HUES64 (cell line): Measurements from ENCODE around the gene LHB.
A peak's percentile ranks its signal among the peaks of the same experiment; 100 is the strongest.

Experiments used
- H3K27ac ChIP-seq: 2 replicates; pipeline ENCODE4 v1.7.0; 2013; ENCODE audit warnings: low read depth, low read length, inconsistent platforms
- H3K27me3 ChIP-seq: 2 replicates; pipeline ENCODE4 v1.6.1; 2013; ENCODE audit warnings: mild to moderate bottlenecking, low read length; ENCODE audit not compliant: insufficient read depth
- H3K36me3 ChIP-seq: 2 replicates; pipeline ENCODE4 v1.6.1; 2013; ENCODE audit warnings: mild to moderate bottlenecking, low read length; ENCODE audit not compliant: insufficient read depth
- H3K4me1 ChIP-seq: 2 replicates; pipeline ENCODE4 v1.6.1; 2013; ENCODE audit warnings: mild to moderate bottlenecking, low read length, moderate library complexity; ENCODE audit not compliant: insufficient read depth
- H3K4me3 ChIP-seq: 2 replicates; pipeline ENCODE4 v1.5.1; 2013; ENCODE audit warnings: mild to moderate bottlenecking, low read length, moderate library complexity
- H3K9ac ChIP-seq: 2 replicates; pipeline ENCODE4 v1.6.1; 2013; ENCODE audit warnings: mild to moderate bottlenecking, low read depth, low read length
- H3K9me3 ChIP-seq: 2 replicates; pipeline ENCODE4 v1.6.1; 2013; ENCODE audit warnings: low read depth, low read length; ENCODE audit not compliant: insufficient read depth
- WGBS: fragments of 150-250, 120-280 bp; methylation state at CpG from one replicate; pipeline ENCODE4 v1.1.7; 2013; ENCODE audit warnings: missing lambda C conversion rate; 5-methylcytosine and 5-hydroxymethylcytosine counted together

The LHB gene

GRCh38 chr19:48968813-48969218 is 48.1 kb downstream of the LHB start:
- H3K9me3 ChIP-seq = no peaks in the 10 kb centered on the region
- no peak overlapping the region for H3K9ac ChIP-seq
- 95% methylated on average over 15 of the region's 15 CpGs for WGBS
- H3K4me1 ChIP-seq = peaks cover 12% of the 10 kb centered on the region
- H3K4me3 ChIP-seq = no peak overlapping the region
- peaks cover 50% of the 10 kb centered on the region for H3K36me3 ChIP-seq
- H3K27ac ChIP-seq = no peak overlapping the region
- H3K27me3 ChIP-seq = no peaks in the 10 kb centered on the region

GRCh38 chr19:48968179-48968661 is 48.7 kb downstream of the LHB start:
- Histone ChIP-seq H3K4me3 (no peak overlapping the region), H3K27ac (no peak overlapping the region), H3K9ac (no peak overlapping the region), H3K36me3 (peaks cover 46% of the 10 kb centered on the region), H3K4me1 (peaks cover 17% of the 10 kb centered on the region), H3K27me3 (no peaks in the 10 kb centered on the region), H3K9me3 (no peaks in the 10 kb centered on the region)
- WGBS = 92% methylated on average over 4 of the region's 4 CpGs

GRCh38 chr19:48967346-48968178 is 49.3 kb downstream of the LHB start:
- Histone ChIP-seq H3K36me3 (peaks cover 40% of the 10 kb centered on the region), H3K4me3 (no peak overlapping the region), H3K4me1 (peaks cover 19% of the 10 kb centered on the region), H3K27me3 (no peaks in the 10 kb centered on the region), H3K9ac (no peak overlapping the region), H3K27ac (peak overlapping the region; percentile 5; the same call in 1 of the 2 replicates), H3K9me3 (no peaks in the 10 kb centered on the region)
- 93% methylated on average over 12 of the region's 14 CpGs for WGBS

- Histone ChIP-seq H3K9ac (no peak overlapping the region; the same call in 1 of the 2 replicates), H3K9me3 (no peaks in the 10 kb centered on the region), H3K27me3 (no peaks in the 10 kb centered on the region), H3K4me3 (peak overlapping the region; percentile 77), H3K27ac (0 out of 2 replicates have a peak overlapping the region, but pooled peaks have one; percentile 31), H3K36me3 (peaks cover 39% of the 10 kb centered on the region), H3K4me1 (peaks cover 19% of the 10 kb centered on the region)
- 88% methylated on average over 10 of the region's 10 CpGs for WGBS
Measured at GRCh38 chr19:48966541-48967345, 50.1 kb downstream of the LHB start.
